ENCODE results near the gene UBXN1.
A peak's percentile ranks its signal among the peaks of the same experiment; 100 is the strongest.

UBXN1 gene

GRCh38 chr11:62678770-62679696 lies at the start of gene UBXN1:
TSS of gene UBXN1 (minus strand) at chr11:62679073. CDS start at chr11:62678923, 150 bp downstream.
- DNase-seq, result peak; percentile 89

GRCh38 chr11:62728171-62728988 lies 49.5 kb upstream of the UBXN1 start, which contains the start of gene TTC9C:
TSS of gene TTC9C (plus strand) at chr11:62728486. CDS start at chr11:62728849, 363 bp downstream.
- DNase-seq, result peak; percentile 89

GRCh38 chr11:62727872-62728170 lies 48.9 kb upstream of the UBXN1 start:
- peak; percentile 96 for DNase-seq

GRCh38 chr11:62727165-62727871 lies 48.4 kb upstream of the UBXN1 start, which contains the start of gene HNRNPUL2:
TSS of gene HNRNPUL2 (minus strand) at chr11:62727457. CDS start at chr11:62727156, 301 bp downstream.
- DNase-seq, result peak; percentile 99

- no peak for DNase-seq
These were observed 48.0 kb upstream of the UBXN1 start for GRCh38 chr11:62726915-62727164.

GRCh38 chr11:62726156-62726914 lies 47.5 kb upstream of the UBXN1 start:
- no peak for DNase-seq

- no peak for DNase-seq
These were observed 46.8 kb upstream of the UBXN1 start for GRCh38 chr11:62725646-62726045.

GRCh38 chr11:62724171-62724570 lies 45.3 kb upstream of the UBXN1 start:
- no peak for DNase-seq

- DNase-seq, result no peak
These were observed 43.1 kb upstream of the UBXN1 start for GRCh38 chr11:62721994-62722393.

- no peak for DNase-seq
These were observed 40.6 kb upstream of the UBXN1 start for GRCh38 chr11:62719302-62719978.

- DNase-seq, result no peak
These were observed 37.9 kb upstream of the UBXN1 start for GRCh38 chr11:62716816-62717215.

GRCh38 chr11:62716206-62716605 lies 37.3 kb upstream of the UBXN1 start:
- no peak for DNase-seq

GRCh38 chr11:62715150-62716130 lies 36.6 kb upstream of the UBXN1 start:
- DNase-seq, result no peak

GRCh38 chr11:62713343-62713742 lies 34.5 kb upstream of the UBXN1 start:
- no peak for DNase-seq

- DNase-seq, result no peak
These were observed 34.0 kb upstream of the UBXN1 start for GRCh38 chr11:62712861-62713260.

- DNase-seq, result no peak
These were observed 33.5 kb upstream of the UBXN1 start for GRCh38 chr11:62712276-62712812.

GRCh38 chr11:62710001-62710345 lies 31.1 kb upstream of the UBXN1 start:
- no peak for DNase-seq

- peak; percentile 98 for DNase-seq
These were observed 30.6 kb upstream of the UBXN1 start for GRCh38 chr11:62709247-62710000.

- DNase-seq, result no peak
These were observed 29.9 kb upstream of the UBXN1 start for GRCh38 chr11:62708793-62709192.

- DNase-seq, result no peak
These were observed 29.5 kb upstream of the UBXN1 start for GRCh38 chr11:62708392-62708791.

All from midbrain (tissue), 1 donor.